Measurements from ENCODE around the gene BANK1. TPM values are rescaled to one million over a fixed set of nuclear protein-coding genes. Genes with fewer than 3 reads are reported as not detected.

BANK1 gene
- total and polyA plus RNA-seq, 2 of the 8 experiments (the other 6 are each of a cell fraction or from before 2014, with no cell fraction given), result 0.59 to 0.93 TPM

GRCh38 chr4:102076622-102077021, 286.1 kb downstream of the BANK1 start:
- no peak overlapping the region for H2AK5ac ChIP-seq (ENCODE audit: low read depth, low read length)
- H3K79me1 ChIP-seq (ENCODE audit: low read depth, low read length), result no peaks in the 10 kb centered on the region
- no peak overlapping the region for H4K5ac ChIP-seq (ENCODE audit: insufficient read length, low read depth, low read length)
- no peaks in the 10 kb centered on the region for H3K4me1 ChIP-seq (replicated peaks in 1 of 4; ENCODE audit: control insufficient read depth in 3 of 4, insufficient read depth in 4 of 4, low read length in 3 of 4)
- no peak overlapping the region for H2BK20ac ChIP-seq (ENCODE audit: low read length)
- H3K18ac ChIP-seq (ENCODE audit: extremely low read depth, low read length), result no peak overlapping the region
- DNase-seq (ENCODE audit: low read depth in 1 of 2, low spot score in 2 of 2), result no peak
- FAIRE-seq, result no peak
- H2BK120ac ChIP-seq (replicated peaks; ENCODE audit: low read depth, low read length), result no peak overlapping the region
- H2BK5ac ChIP-seq (ENCODE audit: low read depth, low read length), result no peak overlapping the region
- H3K36me3 ChIP-seq (ENCODE audit: control insufficient read depth in 2 of 4, insufficient read depth in 4 of 4, low read length in 3 of 4), result no peaks in the 10 kb centered on the region
- H3K56ac ChIP-seq (replicated peaks; ENCODE audit: insufficient read length, low read depth, low read length), result no peak overlapping the region
- H3K4me3 ChIP-seq (ENCODE audit: extremely low read depth in 1 of 4, insufficient read depth in 2 of 4, low read depth in 3 of 4, low read length in 4 of 4), result no peak overlapping the region
- no peaks in the 10 kb centered on the region for H3K79me2 ChIP-seq (ENCODE audit: control insufficient read depth in 1 of 2, insufficient read depth in 2 of 2, low read length in 2 of 2)
- POLR2A ChIA-PET (ENCODE audit: partially characterized antibody), result no interaction called here
- no peak overlapping the region for H4K91ac ChIP-seq (replicated peaks; ENCODE audit: insufficient read length, low read length)
- no peaks in the 10 kb centered on the region for H3K9me3 ChIP-seq (ENCODE audit: insufficient read depth in 2 of 2, low read depth in 1 of 2, low read length in 1 of 2)
- no peak overlapping the region for H3K27ac ChIP-seq (ENCODE audit: low read depth, low read length)
- no peak overlapping the region for H2AFZ ChIP-seq (ENCODE audit: low read length)
- H2BK12ac ChIP-seq (ENCODE audit: low read depth, low read length), result no peak overlapping the region
- H3K4me2 ChIP-seq (ENCODE audit: insufficient read depth in 1 of 2, low read depth in 2 of 2, low read length in 2 of 2), result no peak overlapping the region
- H3K14ac ChIP-seq (ENCODE audit: insufficient read length), result no peak overlapping the region
- TF ChIP-seq BCL11A (IDR thresholded peaks at IDR 0.05; ENCODE audit: low read depth in 2 of 2, low read length in 2 of 2) (no peak), BACH1 (IDR thresholded peaks at IDR 0.05; ENCODE audit: low read length) (no peak), JUND (IDR thresholded peaks at IDR 0.05; ENCODE audit: low read length) (no peak), SRF (IDR thresholded peaks at IDR 0.05; ENCODE audit: low read depth, low read length) (no peak), KDM1A (IDR thresholded peaks at IDR 0.05; ENCODE audit: borderline replicate concordance, low read length) (no peak), RFX5 (IDR thresholded peaks at IDR 0.05; ENCODE audit: borderline replicate concordance, low read depth, low read length) (no peak), PHF8 (conservative IDR thresholded peaks at IDR 0.05; ENCODE audit: low read depth, low read length) (no peak), SIX5 (IDR thresholded peaks at IDR 0.05; ENCODE audit: low read depth, low read length) (no peak), EP300 (IDR thresholded peaks at IDR 0.05; ENCODE audit: borderline replicate concordance in 1 of 2, low read depth in 2 of 2, low read length in 2 of 2) (no peak), USF2 (IDR thresholded peaks at IDR 0.05; ENCODE audit: low read length) (no peak)
- CTCF ChIA-PET (ENCODE audit: partially characterized antibody), result no interaction called here
- no peaks in the 10 kb centered on the region for H4K20me1 ChIP-seq (replicated peaks in 1 of 2; ENCODE audit: control insufficient read depth in 1 of 2, insufficient read depth in 2 of 2, low read length in 2 of 2)
- H2BK15ac ChIP-seq (ENCODE audit: low read length), result no peak overlapping the region
- no peaks in the 10 kb centered on the region for H3K23me2 ChIP-seq (ENCODE audit: low read depth, low read length)
- H3K4ac ChIP-seq (replicated peaks; ENCODE audit: insufficient read length, low read depth, low read length), result no peak overlapping the region
- no peak overlapping the region for H3K9ac ChIP-seq (replicated peaks in 1 of 4; ENCODE audit: extremely low read depth in 1 of 4, low read depth in 3 of 4, low read length in 3 of 4)
- H3K27me3 ChIP-seq (replicated peaks in 1 of 4; ENCODE audit: control insufficient read depth in 3 of 4, extremely low read depth in 1 of 4, insufficient read depth in 3 of 4, low read length in 3 of 4), result no peaks in the 10 kb centered on the region
- 80% methylated on average over 1 of the region's 1 CpG; no CpG with 5 or more reads in 1 of the 2 experiments for WGBS, 2 experiments (ENCODE audit: extremely low coverage in 1 of 2, insufficient coverage in 1 of 2, insufficient read length in 1 of 2, insufficient replicate concordance in 2 of 2, low coverage in 1 of 2, low lambda C conversion rate in 2 of 2, missing lambda C conversion rate in 1 of 2)
- H4K8ac ChIP-seq (ENCODE audit: extremely low read depth, insufficient read depth, low read length), result no peak overlapping the region
- no peak overlapping the region for H3K23ac ChIP-seq (ENCODE audit: insufficient read length)
